ENCODE measurements around the gene BRINP3.

- TF ChIP-seq YY1 (IDR thresholded peaks at IDR 0.05; ENCODE audit: low read depth) (no peak), TAF1 (IDR thresholded peaks at IDR 0.05; ENCODE audit: low read depth) (no peak), EP300 (IDR thresholded peaks at IDR 0.05; ENCODE audit: borderline replicate concordance) (no peak), CEBPB (IDR thresholded peaks at IDR 0.05) (no peak), MAX (IDR thresholded peaks at IDR 0.05) (no peak), REST (IDR thresholded peaks at IDR 0.05; ENCODE audit: low read depth) (no peak), USF1 (IDR thresholded peaks at IDR 0.05) (no peak)
Observed at GRCh38 chr1:190444464-190444863, 33.2 kb downstream of the BRINP3 start.

All from Ishikawa (cell line).